MCF 10A (cell line): Measurements from ENCODE around the gene PPY. TPM values are rescaled to one million over a fixed set of nuclear protein-coding genes. Genes with fewer than 3 reads are reported as not detected.
"Not testable (repeated sequence)": the region's sequence is repeated elsewhere in the genome, so short reads cannot be mapped to it uniquely, and the experiment has no call there.

Experiments
- BruUV-seq: library from RNA; stranded (reverse); fragments of 400-500 nt; replicated peaks from 2 replicates; lab custom pipeline; 2021; lab: Mats Ljungman, UMichigan
- CTCF ChIA-PET: fragments of 300-600 bp; sonication (Branson Sonifier 250); formaldehyde crosslinking; extraction: SDS; loops from one replicate; lab custom pipeline; 2021; ENCODE audit warnings: antibody characterized with exemption, inconsistent platforms; lab: Yijun Ruan, JAX
- POLR2A ChIA-PET: fragments of 300-600, 350-650 bp; sonication (Branson Sonifier 250); formaldehyde crosslinking; extraction: SDS; loops from one replicate; lab custom pipeline; 2020; ENCODE audit warnings: antibody characterized with exemption, inconsistent platforms; lab: Yijun Ruan, JAX
- DNase-seq: peaks from one replicate; pipeline ENCODE4 v3.0.0-alpha.2; 2018; ENCODE audit not compliant: unreplicated experiment
- H3K27ac Mint-ChIP-seq: one replicate; pipeline ENCODE4 v1.8.0; 2022; ENCODE audit warnings: mild to moderate bottlenecking, low read depth, mixed read lengths; ENCODE audit not compliant: unreplicated experiment
- H3K27me3 Mint-ChIP-seq: one replicate; pipeline ENCODE4 v1.8.0; 2022; ENCODE audit warnings: mixed read lengths; ENCODE audit not compliant: insufficient read depth, unreplicated experiment
- H3K36me3 Mint-ChIP-seq: one replicate; pipeline ENCODE4 v1.8.0; 2022; ENCODE audit warnings: mild to moderate bottlenecking, moderate library complexity, mixed read lengths; ENCODE audit not compliant: insufficient read depth, unreplicated experiment
- H3K4me1 Mint-ChIP-seq: one replicate; pipeline ENCODE4 v1.8.0; 2022; ENCODE audit warnings: mixed read lengths; ENCODE audit not compliant: insufficient read depth, unreplicated experiment
- H3K4me3 Mint-ChIP-seq: one replicate; pipeline ENCODE4 v1.8.0; 2022; ENCODE audit warnings: mild to moderate bottlenecking, moderate library complexity, mixed read lengths; ENCODE audit not compliant: unreplicated experiment
- H3K9me3 Mint-ChIP-seq: one replicate; pipeline ENCODE4 v1.8.0; 2022; ENCODE audit warnings: mixed read lengths; ENCODE audit not compliant: unreplicated experiment
- CTCF ChIP-seq: fragments of 200-600 bp; IDR thresholded peaks from one replicate; pipeline ENCODE4 v1.8.0; 2022; ENCODE audit warnings: antibody characterized with exemption, mild to moderate bottlenecking; ENCODE audit not compliant: unreplicated experiment
- intact Hi-C: fragments of 100-400 bp; cut with micrococcal nuclease; formaldehyde crosslinking; loops from 2 replicates; pipeline ENCODE4 v1.14.1; 2022
- total RNA-seq: library from RNA; stranded (reverse); gene quantifications from 2 replicates; pipeline ENCODE4 v1.2.3, GENCODE V29; 2022

The PPY gene
- total RNA-seq, 1 experiment from 2014 or later, result not detected

GRCh38 chr17:43932357-43932756 lies 9.9 kb downstream of the PPY start:
- Mint-ChIP-seq H3K4me3 (no peak overlapping the region), H3K27me3 (peaks cover 32% of the 10 kb centered on the region), H3K4me1 (peaks cover 4% of the 10 kb centered on the region), H3K36me3 (no peaks in the 10 kb centered on the region), H3K27ac (no peak overlapping the region), H3K9me3 (no peaks in the 10 kb centered on the region)
- TF ChIP-seq CTCF, result no peak
- no TSS peak for BruUV-seq
- ChIA-PET CTCF (no interaction called here), POLR2A (no interaction called here)
- intact Hi-C loops, result no loop called here
- DNase-seq, result no peak

DNA sequence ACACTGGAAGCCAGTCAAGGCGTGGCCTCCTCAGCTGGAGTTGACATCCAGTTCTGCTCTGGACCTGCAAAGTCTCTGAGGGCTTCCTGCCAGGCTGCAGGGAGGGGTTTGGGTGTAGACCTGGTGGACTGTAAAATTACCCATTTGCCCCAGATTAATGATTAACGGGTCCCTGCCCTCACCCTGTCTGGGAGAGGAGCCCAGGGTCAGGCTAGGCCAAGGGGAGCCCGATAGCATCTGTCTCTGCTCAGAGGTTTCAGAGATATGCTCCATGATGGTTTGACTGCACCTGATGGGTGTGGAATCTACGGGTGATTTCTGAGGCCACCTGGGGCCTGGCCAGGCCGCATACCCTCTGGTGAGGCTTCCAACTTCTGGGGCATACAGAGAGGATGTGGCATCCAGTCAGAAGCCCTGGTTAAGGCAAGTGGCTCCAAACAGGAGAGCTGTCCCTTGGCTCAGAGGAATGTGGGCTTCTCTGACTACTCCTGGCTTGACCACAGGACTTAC lies 11.2 kb downstream of the PPY start:
- Mint-ChIP-seq H3K9me3 (no peaks in the 10 kb centered on the region), H3K4me3 (no peak overlapping the region), H3K4me1 (no peaks in the 10 kb centered on the region), H3K27me3 (peaks cover 38% of the 10 kb centered on the region), H3K27ac (no peak overlapping the region), H3K36me3 (no peaks in the 10 kb centered on the region)
- POLR2A ChIA-PET, result interaction anchor here (0.6 kb wide), 1 partner anchor 36 kb away, joined by 4 read pairs; no protein-coding TSS in a partner anchor
- no peak for TF ChIP-seq CTCF
- no peak for DNase-seq
- CTCF ChIA-PET, result interaction anchor here (0.5 to 2.4 kb wide), 4 partner anchors 9 to 738 kb away, joined by 3 to 10 read pairs (median 3); no protein-coding TSS in a partner anchor
- no TSS peak for BruUV-seq
- intact Hi-C loops, result no loop called here

GRCh38 chr17:43928609-43929008 lies 13.7 kb downstream of the PPY start:
- H3K27me3 Mint-ChIP-seq, result peaks cover 57% of the 10 kb centered on the region
- intact Hi-C loops, result no loop called here
- no TSS peak for BruUV-seq

GRCh38 chr17:43927929-43928328 lies 14.3 kb downstream of the PPY start:
- intact Hi-C loops, H3K4me3 Mint-ChIP-seq, BruUV-seq, H3K4me1 Mint-ChIP-seq, H3K9me3 Mint-ChIP-seq, DNase-seq, H3K27ac Mint-ChIP-seq, POLR2A ChIA-PET, H3K36me3 Mint-ChIP-seq: not testable (repeated sequence)
- CTCF ChIA-PET, result interaction anchor here (0.6 to 1.7 kb wide), 3 partner anchors 16 to 267 kb away, joined by 3 to 4 read pairs (median 3); no protein-coding TSS in a partner anchor
- H3K27me3 Mint-ChIP-seq, result peaks cover 64% of the 10 kb centered on the region

More at GRCh38 chr17:43928609-43929008, 13.7 kb downstream of the PPY start:
- ChIA-PET CTCF (interaction anchor here (0.6 to 1.7 kb wide), 4 partner anchors 15 to 268 kb away, joined by 3 to 4 read pairs (median 4); no protein-coding TSS in a partner anchor), POLR2A (no interaction called here)
- H3K9me3 Mint-ChIP-seq, result no peaks in the 10 kb centered on the region
- TF ChIP-seq CTCF, result no peak
- no peaks in the 10 kb centered on the region for H3K4me1 Mint-ChIP-seq
- H3K4me3 Mint-ChIP-seq, result no peak overlapping the region
- H3K36me3 Mint-ChIP-seq, result no peaks in the 10 kb centered on the region
- H3K27ac Mint-ChIP-seq, result no peak overlapping the region
- no peak for DNase-seq
